GM18526 (cell line): ENCODE results near the gene DNM1.

Source experiments
- POLR2A ChIP-seq: IDR thresholded peaks from 3 replicates; pipeline ENCODE4 v1.6.1; 2011; ENCODE audit not compliant: insufficient read length; ENCODE audit errors: extremely low read depth

The DNM1 gene

GRCh38 chr9:128211186-128211980 lies 8.2 kb downstream of the DNM1 start:
- no peak for TF ChIP-seq POLR2A

- no peak for TF ChIP-seq POLR2A
These were observed 8.8 kb downstream of the DNM1 start for GRCh38 chr9:128211981-128212281.

- no peak for TF ChIP-seq POLR2A
These were observed 10.7 kb downstream of the DNM1 start for GRCh38 chr9:128213746-128214497.

GRCh38 chr9:128214571-128215490 lies 11.7 kb downstream of the DNM1 start:
- no peak for TF ChIP-seq POLR2A

GRCh38 chr9:128215491-128216409 lies 12.6 kb downstream of the DNM1 start:
- TF ChIP-seq POLR2A, result no peak

- no peak for TF ChIP-seq POLR2A
These were observed 13.8 kb downstream of the DNM1 start for GRCh38 chr9:128216781-128217553.

GRCh38 chr9:128218172-128218517 lies 15.0 kb downstream of the DNM1 start:
- TF ChIP-seq POLR2A, result no peak

- TF ChIP-seq POLR2A, result no peak
These were observed 15.6 kb downstream of the DNM1 start for GRCh38 chr9:128218518-128219389.

GRCh38 chr9:128219831-128220230 lies 16.7 kb downstream of the DNM1 start:
- no peak for TF ChIP-seq POLR2A

- TF ChIP-seq POLR2A, result no peak
These were observed 18.8 kb downstream of the DNM1 start for GRCh38 chr9:128222026-128222425.

GRCh38 chr9:128222880-128223670 lies 19.9 kb downstream of the DNM1 start:
- TF ChIP-seq POLR2A, result no peak

- no peak for TF ChIP-seq POLR2A
These were observed 21.7 kb downstream of the DNM1 start for GRCh38 chr9:128224877-128225276.
